Hematopoietic multipotent progenitor cell (in vitro differentiated cells): Measurements from ENCODE around the gene GPR78. TPM values are rescaled to one million over a fixed set of nuclear protein-coding genes. Genes with fewer than 3 reads are reported as not detected.
A peak's percentile ranks its signal among the peaks of the same experiment; 100 is the strongest.

Source experiments
- DNase-seq, 3 donors: peaks; one replicate each; pipeline ENCODE4 v3.0.0-alpha.2; 2011 to 2015; ENCODE audit warnings: low read depth in 2 of 3, low spot score in 2 of 3
- total RNA-seq: library from RNA; depleted of rRNA; stranded (reverse); fragments of >200 nt; gene quantifications from one replicate; pipeline ENCODE4 v1.2.3, GENCODE V29; 2012

The GPR78 gene
- total RNA-seq, 1 donor = not detected

DNA sequence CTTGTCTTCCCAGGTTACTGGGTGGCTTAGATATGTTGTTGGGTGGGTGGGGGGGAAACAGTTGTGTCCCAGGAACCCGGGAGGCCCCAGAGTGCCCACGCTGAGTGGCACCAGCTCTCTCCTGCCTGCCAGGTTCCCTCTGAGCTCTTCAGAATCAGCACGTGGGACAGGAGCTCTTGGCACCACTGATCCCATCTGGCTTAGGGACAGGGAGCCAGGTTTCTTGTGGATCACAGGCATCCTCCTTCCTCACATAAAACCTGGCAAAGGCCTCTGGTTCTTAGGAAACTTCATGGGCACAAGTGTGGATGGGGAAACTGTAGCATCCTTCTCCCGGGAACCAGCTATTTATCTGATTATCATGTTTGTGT lies 3.4 kb downstream of the GPR78 start:
- DNase-seq = no peak

DNA sequence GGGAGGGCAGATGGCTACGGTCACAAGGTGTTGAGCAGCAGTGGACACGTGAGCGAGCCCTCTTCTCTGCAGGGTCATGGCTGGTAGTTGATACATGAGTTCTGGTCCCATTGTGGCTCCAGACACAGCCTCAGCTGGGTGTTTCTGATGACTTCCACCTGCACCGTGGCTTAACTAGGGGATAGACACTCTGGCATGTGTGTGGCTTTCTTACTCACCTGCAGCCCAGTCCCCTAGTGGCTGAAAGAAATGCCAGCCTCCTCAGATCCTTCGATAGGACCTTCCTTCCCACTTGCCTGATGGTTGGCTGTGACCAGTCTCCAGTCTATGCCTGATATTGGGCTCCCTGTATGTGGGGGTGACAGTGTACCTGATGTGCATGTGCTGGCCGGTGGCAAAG lies 5.0 kb downstream of the GPR78 start:
- DNase-seq = no peak

DNA sequence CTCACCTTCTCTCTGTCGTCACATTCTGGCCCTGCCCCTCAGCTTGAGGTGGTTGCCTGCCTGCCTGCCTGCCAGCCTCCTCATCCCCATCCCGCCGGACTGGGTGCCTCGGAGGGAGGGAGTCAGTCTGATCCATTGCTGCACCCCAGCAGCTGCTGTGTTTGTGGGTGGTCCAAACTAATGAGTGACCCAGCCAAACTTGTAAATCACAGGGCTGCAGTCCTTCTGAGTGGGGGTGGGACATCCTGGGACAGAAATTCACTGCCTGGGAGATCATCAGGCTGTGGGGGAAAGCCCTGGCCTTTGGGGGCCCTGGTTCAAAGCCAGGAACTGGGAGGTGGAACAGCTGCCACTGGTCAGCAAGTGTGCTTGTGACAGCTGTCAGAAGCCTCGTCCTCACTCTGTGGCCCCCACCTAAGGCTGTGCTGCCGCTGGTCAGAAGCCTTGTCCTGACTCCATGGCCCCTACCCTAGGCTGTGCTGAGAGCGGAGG lies 5.6 kb downstream of the GPR78 start:
- DNase-seq = no peak

DNA sequence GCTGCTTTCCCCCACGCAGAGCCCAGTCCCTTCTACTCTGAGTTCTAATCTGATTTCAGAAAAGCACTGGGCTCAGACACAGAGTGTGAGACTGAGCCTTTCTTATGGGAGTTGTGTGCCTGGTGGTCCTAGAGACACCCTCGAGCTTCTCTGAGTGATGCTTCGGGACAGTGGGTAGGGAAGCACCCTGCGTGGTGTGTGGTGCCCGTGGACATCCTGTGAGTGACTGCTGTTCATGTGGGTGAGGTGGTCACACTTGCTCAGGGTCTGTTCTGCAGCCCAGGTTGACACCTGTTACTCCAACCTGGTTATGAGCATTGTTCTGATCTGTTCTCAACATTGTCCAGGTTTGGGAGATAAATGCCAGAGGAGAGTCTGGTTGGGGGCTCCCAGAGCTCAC lies 6.1 kb downstream of the GPR78 start:
- no peak for DNase-seq

DNA sequence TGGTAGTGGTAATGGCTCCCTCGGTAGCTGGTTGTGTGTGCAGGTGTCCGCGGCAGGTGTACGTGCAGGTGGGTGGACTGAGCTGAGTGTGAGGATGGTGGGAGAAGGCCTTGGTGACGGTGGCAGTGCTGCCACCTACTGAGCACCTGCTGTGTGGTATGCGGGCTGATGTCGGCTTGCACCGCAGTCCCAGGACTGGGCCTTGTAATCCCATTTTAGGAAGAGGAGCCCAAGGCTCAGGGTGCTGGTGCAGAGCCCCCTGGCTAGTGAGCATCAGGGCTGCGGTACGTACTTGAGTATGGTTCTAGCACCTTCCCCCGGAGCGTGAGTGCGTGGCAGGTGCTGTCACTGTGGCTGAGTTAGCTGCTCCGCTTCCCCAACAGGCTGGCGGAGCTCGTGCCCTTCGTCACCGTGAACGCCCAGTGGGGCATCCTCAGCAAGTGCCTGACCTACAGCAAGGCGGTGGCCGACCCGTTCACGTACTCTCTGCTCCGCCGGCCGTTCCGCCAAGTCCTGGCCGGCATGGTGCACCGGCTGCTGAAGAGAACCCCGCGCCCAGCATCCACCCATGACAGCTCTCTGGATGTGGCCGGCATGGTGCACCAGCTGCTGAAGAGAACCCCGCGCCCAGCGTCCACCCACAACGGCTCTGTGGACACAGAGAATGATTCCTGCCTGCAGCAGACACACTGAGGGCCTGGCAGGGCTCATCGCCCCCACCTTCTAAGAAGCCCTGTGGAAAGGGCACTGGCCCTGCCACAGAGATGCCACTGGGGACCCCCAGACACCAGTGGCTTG lies 6.7 kb downstream of the GPR78 start:
- no peak for DNase-seq

DNA sequence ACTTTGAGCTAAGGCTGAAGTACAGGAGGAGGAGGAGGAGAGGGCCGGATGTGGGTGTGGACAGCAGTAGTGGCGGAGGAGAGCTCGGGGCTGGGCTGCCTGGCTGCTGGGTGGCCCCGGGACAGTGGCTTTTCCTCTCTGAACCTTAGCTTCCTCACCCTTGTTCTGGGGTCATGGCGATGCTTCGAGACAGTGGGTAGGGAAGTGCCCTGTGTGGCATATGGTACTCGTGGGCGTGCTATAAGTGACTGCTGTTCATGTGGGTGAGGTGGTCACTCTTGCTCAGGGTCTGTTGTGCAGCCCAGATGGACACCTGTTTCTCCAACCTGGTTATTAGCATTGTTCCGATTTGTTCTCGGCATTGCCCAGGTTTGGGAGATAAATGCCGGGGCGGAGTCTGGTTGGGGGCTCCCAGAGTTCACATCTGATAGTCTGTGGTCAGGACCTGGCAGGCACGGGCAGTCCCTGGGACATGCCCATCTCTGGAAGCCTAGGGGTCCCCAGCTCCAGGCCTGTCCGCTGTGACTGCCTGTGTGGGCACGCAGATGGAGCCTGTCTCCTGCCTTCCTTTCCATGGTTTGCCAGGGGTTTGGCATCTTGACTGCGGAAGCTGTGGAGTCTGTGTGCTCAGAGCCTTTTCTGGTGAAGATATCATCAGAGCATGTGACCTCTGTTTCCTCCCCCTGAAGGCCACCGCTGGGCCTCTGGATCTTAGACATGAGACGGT lies 7.4 kb downstream of the GPR78 start:
- DNase-seq = no peak

DNA sequence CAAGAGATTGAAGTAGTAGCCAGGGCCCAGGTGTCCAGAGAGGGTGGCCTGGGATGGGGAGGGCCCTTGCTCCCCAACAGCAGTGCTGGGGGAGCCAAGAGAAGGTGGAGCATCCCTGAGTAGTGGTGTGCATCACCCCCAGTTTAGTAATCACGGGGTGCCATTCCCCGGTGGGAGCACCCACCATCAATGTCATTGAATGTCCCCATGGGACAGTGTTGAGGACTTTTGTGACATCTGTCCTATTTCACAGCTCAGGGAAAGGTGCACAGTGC lies 7.9 kb downstream of the GPR78 start:
- DNase-seq = no peak

DNA sequence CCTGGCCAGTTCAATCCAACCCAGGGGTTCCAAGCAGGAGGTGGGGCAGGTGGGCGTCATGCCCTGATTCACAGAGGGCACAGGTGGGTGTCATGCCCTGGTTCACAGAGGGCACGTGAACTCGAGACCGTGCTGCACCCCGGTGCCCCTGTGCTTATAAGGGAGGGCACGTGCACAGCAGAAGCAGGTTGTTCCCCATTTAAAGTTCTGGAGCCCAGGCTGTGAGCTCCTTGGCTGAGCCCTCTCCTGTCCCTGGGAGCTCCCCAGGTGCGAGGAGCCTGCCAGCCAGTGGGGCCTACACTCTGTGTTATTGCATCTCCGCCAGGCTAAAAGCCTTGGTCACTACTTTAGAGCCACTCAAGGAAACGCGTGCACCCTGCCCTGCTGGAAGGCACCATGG lies 9.1 kb downstream of the GPR78 start:
- no peak for DNase-seq

DNA sequence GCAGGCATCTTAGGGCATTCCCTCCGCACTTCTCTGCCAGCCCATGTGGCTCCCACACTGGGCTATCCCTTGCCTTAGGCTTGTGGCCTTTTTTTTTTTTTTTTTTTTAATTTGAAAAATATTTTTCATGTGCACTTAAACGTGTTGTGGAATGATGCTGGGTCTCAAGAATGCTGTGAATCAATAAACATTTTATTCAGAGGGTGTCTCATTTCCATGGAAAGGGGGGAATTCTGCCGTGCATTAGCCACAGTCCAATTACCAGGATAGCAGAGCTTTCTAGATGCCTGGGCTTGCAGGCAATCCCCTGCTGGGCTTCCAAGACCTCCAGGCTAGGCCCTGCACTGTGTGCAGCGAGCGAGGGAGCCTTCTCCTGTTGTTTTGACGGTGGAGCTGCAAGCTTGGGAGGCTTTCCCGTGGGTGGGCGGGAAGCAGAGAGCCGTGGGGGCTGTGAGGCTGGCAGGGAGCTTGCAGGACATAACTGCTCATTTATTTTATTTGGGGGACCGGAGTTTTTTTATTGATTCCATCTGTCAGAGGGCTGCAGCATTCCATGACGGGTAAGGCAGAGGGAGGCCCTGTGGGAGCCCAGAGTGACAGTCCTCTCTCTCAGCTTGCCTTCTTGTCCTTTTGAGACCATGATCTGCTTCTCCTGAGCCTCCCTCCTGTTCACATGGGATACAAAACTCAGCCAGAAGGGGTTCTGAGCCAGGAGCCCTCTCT lies 9.8 kb downstream of the GPR78 start:
- DNase-seq = no peak

DNA sequence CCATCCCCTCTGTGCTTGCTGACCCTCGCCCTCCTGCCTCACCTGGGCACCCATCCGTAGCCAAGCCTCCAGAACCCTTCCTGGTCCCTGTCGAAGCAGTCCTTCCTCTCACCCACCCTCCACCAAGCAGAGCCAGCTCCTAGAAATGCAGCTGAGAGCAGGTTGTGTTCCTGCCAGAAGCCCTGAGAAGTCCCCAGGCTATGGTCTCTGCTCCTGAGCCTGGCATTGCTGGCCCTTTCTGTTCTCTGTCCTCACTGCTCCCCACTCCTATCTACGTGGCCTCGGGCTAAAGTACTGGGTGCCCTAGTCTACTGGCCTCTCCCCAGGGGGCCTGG lies 10.3 kb downstream of the GPR78 start:
- no peak for DNase-seq

DNA sequence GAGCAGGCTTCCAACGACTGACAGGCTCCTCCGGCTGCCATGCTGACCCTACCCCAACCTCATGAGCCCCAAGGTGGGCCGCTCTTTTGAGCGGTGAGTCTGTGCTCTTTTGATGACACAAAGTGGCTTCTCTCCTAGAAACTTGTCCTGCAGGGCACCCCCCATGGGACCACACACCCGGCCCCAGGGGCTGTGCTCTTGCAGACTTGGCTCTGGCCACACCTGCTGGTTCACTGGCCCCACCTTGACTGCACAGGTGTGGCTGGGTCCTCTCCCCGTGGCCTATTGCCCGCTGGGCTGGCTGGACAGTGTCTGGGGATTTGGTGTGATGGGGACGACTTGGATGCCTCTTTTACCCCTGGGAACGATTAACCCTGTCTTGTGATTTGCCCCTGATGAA lies 10.9 kb downstream of the GPR78 start:
- no peak for DNase-seq

DNA sequence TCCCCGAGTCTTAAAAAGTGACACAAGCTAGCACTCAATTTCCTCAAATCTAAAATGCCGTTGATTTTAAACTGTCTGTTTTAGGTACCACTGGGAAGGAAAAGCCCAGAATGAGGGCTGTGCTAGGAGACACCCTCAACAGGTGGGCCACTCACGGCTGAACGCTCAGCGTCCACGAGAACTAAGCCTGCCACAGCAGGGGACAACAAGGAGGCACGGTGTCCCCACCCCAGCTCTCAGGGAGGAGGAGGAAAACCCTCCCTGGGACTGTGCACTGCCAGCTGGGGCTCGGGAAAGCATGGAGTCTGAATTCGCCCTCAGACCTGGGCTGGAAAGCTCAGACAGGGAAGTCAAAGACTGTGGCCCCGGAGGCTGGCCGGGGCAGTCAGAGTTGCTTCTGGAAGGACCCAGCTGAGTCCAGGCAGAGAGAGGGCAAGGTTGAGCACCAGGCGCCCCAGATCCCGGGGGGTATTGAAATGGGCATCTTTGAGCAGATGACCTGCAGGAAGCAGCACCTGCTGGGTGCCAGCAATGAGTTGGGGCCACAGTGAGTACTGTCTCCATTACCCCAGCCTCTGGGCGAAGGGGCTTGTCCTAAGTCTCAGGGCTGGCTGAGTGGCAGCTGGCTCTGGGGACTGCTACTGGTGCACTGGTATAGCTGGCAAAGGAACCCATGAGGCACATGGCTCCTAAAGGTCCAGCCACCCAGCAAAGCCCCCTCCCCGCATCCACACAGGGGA lies 11.6 kb downstream of the GPR78 start:
- DNase-seq = no peak

DNA sequence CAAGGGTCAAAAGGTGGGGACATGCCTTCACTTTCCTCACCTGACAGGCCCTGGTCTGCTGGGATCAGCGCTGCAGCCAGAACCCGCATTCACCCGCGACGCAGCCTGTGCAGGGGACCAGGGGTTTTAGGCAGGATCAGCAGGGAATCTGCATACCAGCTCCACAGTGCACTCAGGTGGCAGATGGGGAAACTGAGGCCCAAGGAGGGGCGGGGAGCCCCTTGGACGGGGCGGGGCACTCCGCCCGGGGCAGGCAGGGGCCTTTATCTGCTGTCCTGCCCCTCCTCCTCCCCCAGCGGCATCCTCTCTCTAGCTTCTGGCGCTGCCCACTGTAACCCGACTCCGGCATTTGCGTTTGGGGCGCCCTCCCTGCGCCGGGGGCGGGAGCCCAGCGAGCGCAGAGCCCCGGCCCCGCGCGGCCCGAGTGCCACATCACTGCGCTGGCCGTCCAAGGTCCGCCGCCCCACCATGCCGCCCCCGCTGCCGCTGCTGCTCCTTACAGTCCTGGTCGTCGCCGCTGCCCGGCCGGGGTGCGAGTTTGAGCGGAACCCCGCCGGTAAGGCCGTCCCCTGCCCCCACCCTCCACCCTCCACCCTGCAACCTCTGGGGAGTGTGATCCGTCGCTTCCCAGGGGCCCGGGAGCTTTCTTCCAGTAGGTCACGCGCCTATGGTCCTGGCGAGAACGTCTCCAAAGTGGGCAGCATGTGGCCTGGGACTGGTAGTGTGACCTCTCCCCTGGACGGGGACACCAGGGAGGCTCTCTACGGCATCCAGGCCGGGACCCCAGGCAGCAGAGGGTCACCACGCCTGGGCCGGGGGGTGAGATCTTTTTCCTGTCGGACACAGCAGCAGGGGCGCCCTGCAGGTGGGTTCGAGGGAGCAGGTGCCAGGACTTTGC lies 12.4 kb downstream of the GPR78 start, which contains the start of gene CPZ:
Gene CPZ, plus strand, starts transcription at position 400 of the 898 bp plus-strand sequence. Its CDS starts 69 bp downstream, at position 469.
- DNase-seq = no peak

DNA sequence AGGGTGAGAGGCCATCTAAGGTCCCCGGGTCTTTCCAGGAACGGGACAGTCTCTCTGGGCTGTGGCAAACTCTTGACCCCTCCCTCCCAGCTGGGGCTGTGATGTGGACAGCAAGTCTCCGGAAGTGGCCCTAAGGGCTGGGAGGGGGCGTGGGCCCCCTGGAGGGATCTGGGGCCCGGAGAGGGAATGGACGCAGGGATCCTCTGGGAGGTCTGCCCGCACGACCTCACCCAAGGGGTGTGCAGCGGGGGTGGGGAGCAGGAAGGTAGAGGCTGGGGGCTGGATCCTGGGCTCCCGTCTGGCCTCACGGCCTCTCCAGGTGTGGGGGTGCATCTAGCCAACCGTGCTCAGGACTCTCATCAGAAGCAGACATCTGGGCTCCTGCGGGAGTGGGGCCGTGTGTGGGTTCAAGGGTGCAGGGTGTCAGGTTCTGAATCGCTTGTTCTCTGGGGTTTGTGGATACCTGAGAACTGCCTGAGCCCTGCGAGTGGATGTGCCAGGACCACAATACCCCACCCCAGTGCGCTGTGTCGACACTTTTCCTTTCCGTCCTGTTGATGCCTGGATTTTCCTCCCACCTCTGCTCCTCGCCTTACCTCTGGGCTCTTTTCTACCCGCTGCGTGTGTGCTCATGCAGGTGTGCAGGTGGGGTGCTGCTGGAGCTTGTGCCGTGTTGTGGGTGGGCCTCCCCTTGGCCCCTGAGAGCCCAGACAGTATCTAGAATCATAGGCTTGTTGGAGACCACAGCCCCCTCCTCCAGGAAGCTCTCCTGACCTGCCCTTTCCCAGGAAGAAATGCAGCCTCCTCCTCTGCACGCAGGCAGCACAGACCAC lies 13.3 kb downstream of the GPR78 start:
- no peak for DNase-seq

DNA sequence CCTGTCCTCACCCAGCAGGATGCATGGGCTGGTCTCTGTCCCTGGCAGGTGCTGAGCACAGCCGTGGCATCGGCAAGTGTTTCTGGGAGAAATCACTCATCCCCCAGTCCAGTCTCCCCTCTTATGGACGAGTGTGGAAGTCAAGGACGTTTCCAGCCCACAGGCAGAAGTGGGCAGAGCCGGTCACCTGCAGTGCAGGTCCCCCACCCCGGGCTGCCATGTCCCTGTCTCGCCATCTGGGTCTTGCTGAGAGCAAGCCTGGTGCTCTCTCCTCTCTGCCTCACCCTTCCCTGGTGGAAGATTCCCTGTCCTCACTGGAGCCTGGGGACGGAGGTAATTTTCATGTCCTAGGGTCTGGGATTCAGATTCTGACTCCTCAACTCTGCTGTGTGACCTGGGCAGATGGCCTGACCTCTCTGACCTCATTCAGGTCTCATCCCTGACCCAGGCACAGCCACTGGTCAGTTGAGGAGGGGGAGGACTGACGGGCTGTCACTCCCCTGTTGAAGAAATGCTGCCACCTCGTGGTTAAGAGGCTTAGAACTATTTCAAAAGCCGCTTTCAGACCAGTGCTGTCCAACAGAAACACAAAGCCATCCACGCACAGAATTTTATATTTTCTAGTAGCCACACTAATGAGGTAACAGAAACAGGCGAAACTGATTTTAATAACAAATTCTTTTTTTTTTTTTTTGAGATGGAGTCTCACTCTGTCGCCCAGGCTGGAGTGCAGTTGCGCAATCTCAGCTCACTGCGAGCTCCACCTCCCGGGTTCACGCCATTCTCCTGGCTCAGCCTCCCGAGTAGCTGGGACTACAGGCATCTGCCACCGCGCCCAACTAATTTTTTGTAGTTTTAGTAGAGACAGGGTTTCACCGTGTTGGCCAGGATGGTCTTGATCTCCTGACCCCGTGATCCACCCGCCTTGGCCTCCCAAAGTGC lies 14.2 kb downstream of the GPR78 start:
- DNase-seq = peak in 2 of 3 donors; percentile 15 to 56

DNA sequence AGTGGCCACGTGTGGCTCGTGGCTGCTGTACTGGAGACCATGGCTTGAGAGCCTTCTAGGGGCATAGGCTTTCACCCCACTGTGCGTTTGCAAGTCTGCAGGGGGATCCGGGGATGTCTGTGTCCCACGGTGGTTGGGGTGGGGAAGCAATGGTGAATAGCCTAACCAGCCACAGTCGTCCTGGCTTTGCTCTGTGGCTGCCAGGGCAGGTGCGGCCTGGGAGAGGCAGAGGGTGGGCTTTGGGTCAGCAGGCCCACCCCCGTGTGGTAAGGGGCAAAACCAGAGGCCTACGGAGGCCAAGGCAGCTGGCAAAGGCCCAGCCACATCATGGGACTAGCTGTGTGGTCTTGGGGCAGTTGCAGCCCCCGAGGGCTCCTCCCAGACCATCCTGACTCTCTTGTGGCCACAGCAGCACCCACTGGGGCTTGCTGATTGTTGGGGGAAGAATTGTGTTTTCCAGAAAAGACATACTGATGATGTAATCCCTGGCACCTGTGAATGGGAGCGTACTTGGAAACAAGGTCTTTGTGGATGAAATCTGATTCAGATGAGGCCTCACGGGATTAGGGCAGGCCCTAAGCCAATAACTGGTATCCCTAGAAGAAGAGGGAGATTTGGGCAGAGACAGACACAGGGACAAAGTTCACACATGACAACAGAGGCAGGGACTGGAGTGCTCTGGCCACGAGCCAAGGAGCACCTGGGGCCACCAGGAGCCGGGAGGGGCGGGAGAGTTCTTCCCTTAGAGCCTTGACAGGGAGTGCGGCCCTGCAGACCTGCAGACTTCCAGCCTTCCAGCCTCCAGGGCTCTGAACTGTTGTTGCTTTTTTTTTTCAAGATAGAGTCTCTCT lies 15.3 kb downstream of the GPR78 start:
- DNase-seq = no peak

DNA sequence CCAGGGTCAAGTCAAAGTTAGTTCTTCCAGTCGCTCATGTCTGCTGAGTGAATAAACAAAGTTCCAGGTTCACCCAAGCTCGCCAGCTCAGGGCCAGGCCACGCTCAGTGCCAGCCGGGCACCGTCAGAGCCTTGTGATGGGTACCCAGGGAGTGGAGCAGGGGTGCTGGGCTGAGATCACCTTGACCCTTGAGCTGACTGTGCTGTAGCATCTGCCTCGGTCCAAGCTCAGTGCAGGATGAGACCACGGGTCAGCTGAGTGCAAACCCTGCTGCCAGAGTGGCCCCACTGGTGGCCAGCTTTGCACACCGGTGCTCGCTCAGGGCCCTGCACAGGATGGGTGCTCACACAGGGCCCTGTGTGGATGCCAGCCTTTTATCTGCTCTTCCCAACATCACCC lies 16.7 kb downstream of the GPR78 start:
- no peak for DNase-seq
